Nephron (organoid): ENCODE data around the gene EFNA1.

Experiments
- H3K27ac Mint-ChIP-seq, 3 experiments: 2 replicates each; pipeline ENCODE4 v1.8.0; 2020; ENCODE audit warnings: mixed read lengths in 3 of 3, mild to moderate bottlenecking in 2 of 3, moderate library complexity in 1 of 3
- H3K27me3 Mint-ChIP-seq: 2 replicates; pipeline ENCODE4 v1.8.0; 2021; ENCODE audit warnings: low read depth, mild to moderate bottlenecking, moderate library complexity, mixed read lengths
- H3K36me3 Mint-ChIP-seq: 2 replicates; pipeline ENCODE4 v1.8.0; 2020; ENCODE audit warnings: low read depth, mixed read lengths
- H3K4me1 Mint-ChIP-seq: 2 replicates; pipeline ENCODE4 v1.8.0; 2020; ENCODE audit warnings: mixed read lengths
- H3K4me3 Mint-ChIP-seq, 3 experiments: 2 replicates each; pipeline ENCODE4 v1.8.0; 2020; ENCODE audit warnings: mild to moderate bottlenecking in 3 of 3, mixed read lengths in 3 of 3, moderate library complexity in 2 of 3
- H3K9me3 Mint-ChIP-seq: 2 replicates; pipeline ENCODE4 v1.8.0; 2020; ENCODE audit warnings: mixed read lengths
- TF ChIP-seq, protein P1 (sequence below), 3 experiments: fragments of 200-600 bp; sonication (generic); IDR thresholded peaks; one replicate each; pipeline ENCODE4 v1.5.0; 2021; ENCODE audit warnings: antibody characterized with exemption in 3 of 3; ENCODE audit not compliant: unreplicated experiment in 3 of 3

EFNA1 gene

DNA sequence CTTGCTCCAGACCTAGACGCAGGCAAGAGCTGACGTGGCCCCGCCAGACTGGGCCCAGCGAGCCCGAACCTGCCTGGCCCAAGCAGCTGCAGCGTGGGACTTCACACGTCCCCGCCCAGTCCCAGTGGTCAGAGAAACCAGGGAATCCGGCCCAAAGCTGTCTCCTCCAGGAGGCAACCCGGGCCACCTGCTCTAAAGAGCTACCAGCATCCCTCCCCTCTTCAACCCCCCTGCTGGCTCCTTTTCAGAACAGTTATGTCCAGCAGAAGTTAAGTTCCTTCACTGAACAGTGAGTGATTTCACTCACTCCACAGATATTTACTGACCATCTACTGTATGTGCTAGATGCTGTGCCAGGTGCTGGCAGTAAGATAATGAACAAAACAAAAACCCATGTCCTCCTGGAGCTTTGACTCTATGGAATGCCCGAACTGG is 2.1 kb upstream of the EFNA1 start:
- peak overlapping the region in 2 of 3 experiments; percentile 67 to 74 for H3K27ac Mint-ChIP-seq
- peak overlapping the region; percentile 74 to 83 (median 80) for H3K4me3 Mint-ChIP-seq
- peaks cover 66% of the 10 kb centered on the region for H3K27me3 Mint-ChIP-seq
- H3K9me3 Mint-ChIP-seq: no peaks in the 10 kb centered on the region
- TF ChIP-seq, protein P1, sequence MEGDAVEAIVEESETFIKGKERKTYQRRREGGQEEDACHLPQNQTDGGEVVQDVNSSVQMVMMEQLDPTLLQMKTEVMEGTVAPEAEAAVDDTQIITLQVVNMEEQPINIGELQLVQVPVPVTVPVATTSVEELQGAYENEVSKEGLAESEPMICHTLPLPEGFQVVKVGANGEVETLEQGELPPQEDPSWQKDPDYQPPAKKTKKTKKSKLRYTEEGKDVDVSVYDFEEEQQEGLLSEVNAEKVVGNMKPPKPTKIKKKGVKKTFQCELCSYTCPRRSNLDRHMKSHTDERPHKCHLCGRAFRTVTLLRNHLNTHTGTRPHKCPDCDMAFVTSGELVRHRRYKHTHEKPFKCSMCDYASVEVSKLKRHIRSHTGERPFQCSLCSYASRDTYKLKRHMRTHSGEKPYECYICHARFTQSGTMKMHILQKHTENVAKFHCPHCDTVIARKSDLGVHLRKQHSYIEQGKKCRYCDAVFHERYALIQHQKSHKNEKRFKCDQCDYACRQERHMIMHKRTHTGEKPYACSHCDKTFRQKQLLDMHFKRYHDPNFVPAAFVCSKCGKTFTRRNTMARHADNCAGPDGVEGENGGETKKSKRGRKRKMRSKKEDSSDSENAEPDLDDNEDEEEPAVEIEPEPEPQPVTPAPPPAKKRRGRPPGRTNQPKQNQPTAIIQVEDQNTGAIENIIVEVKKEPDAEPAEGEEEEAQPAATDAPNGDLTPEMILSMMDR (IDR thresholded peaks at IDR 0.05; ENCODE audit: unreplicated experiment in 3 of 3): no peak
- H3K4me1 Mint-ChIP-seq: peaks cover 47% of the 10 kb centered on the region
- H3K36me3 Mint-ChIP-seq: peaks cover 2% of the 10 kb centered on the region

DNA sequence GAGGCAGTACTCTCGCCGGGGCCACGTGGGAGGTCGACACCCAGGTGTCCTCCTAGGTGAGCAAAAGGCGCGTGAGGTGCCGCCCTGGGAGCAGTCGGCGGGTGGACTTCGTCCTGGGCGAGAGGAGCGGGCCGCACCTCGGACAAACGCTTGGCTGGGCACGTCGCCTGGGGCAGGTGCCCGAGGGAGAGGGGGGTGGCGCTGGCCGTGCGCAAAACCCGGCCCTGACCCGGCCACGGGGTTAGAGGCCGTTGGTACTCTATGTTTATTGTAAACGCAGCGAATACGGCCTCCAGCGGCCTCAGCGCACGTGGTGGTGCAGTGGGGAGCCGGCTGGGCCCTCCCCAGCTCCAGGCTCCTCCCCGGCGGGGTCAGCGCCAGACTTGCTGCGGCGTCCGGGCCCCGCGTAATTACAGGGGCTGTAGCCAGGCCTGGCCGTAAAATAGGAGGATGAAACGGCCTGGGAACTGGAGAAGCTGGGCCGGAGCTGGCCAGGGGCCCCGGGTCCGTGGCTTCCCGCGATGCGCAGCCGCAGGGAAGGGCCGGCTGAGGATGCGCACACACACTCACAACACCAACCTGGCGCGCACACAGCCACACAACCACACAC is 1.6 kb upstream of the EFNA1 start:
- H3K4me1 Mint-ChIP-seq: peaks cover 52% of the 10 kb centered on the region
- H3K4me3 Mint-ChIP-seq: peak overlapping the region; percentile 84 to 93 (median 86)
- H3K27me3 Mint-ChIP-seq: peaks cover 66% of the 10 kb centered on the region
- peak overlapping the region in 2 of 3 experiments; percentile 67 to 90 for H3K27ac Mint-ChIP-seq
- H3K9me3 Mint-ChIP-seq: no peaks in the 10 kb centered on the region
- TF ChIP-seq, protein P1 (IDR thresholded peaks at IDR 0.05; ENCODE audit: unreplicated experiment in 3 of 3): no peak
- H3K36me3 Mint-ChIP-seq: peaks cover 8% of the 10 kb centered on the region

DNA sequence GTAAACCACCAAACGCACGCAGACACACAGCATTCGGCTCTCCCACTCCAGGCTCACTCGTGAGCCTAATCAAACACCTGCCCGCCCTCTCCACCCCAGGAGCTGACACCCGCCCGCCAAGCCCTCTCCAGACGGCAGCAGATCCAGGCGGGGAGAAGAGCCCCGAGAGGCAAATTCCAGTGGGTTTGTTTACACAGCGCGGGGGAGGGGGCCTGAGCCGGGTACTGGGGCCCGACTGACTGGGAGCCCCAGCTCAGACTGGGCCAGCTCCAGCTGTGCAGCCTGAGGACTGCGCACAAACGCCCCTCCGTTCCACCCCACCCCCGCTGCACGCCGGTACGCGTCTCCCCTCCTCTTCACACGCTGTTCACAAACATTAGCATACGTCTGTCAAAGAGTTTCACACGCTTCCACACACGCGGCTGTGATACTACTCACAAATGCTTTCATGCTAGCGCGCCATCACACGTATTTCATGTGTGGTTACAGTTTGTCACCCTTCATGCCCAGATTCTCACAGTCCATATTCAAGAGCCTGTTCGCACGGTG is 1.0 kb upstream of the EFNA1 start:
- Mint-ChIP-seq H3K4me1 (peaks cover 58% of the 10 kb centered on the region), H3K4me3 (peak overlapping the region; percentile 84 to 93 (median 86))

GRCh38 chr1:155127967-155128754 is 485 bp downstream of the EFNA1 start:
- no peaks in the 10 kb centered on the region for H3K9me3 Mint-ChIP-seq

More for the DNA sequence above, 1.0 kb upstream of the EFNA1 start:
- TF ChIP-seq, protein P1 (IDR thresholded peaks at IDR 0.05; ENCODE audit: unreplicated experiment in 3 of 3): no peak
- Mint-ChIP-seq H3K9me3 (no peaks in the 10 kb centered on the region), H3K27ac (peak overlapping the region; percentile 63 to 90 (median 73)), H3K27me3 (peaks cover 62% of the 10 kb centered on the region), H3K36me3 (peaks cover 12% of the 10 kb centered on the region)

GRCh38 chr1:155128755-155129473 is 1.2 kb downstream of the EFNA1 start:
- peak overlapping the region; percentile 84 to 87 (median 85) for H3K4me3 Mint-ChIP-seq

More at GRCh38 chr1:155127967-155128754, 485 bp downstream of the EFNA1 start:
- Mint-ChIP-seq H3K36me3 (peaks cover 18% of the 10 kb centered on the region), H3K4me3 (peak overlapping the region; percentile 84 to 87 (median 85)), H3K27me3 (peaks cover 55% of the 10 kb centered on the region), H3K4me1 (peaks cover 64% of the 10 kb centered on the region), H3K27ac (peak overlapping the region; percentile 77 to 90 (median 88))
- TF ChIP-seq, protein P1 (IDR thresholded peaks at IDR 0.05; ENCODE audit: unreplicated experiment in 3 of 3): no peak

More at GRCh38 chr1:155128755-155129473, 1.2 kb downstream of the EFNA1 start:
- TF ChIP-seq, protein P1 (IDR thresholded peaks at IDR 0.05; ENCODE audit: unreplicated experiment in 3 of 3): no peak
- Mint-ChIP-seq H3K9me3 (no peaks in the 10 kb centered on the region), H3K27ac (peak overlapping the region; percentile 77 to 90 (median 88)), H3K27me3 (peaks cover 55% of the 10 kb centered on the region), H3K4me1 (peaks cover 70% of the 10 kb centered on the region), H3K36me3 (peaks cover 23% of the 10 kb centered on the region)
